Stimulated activated CD4-positive, alpha-beta T cell treated with anti-CD3 and anti-CD28 coated beads, Interleukin-15, amount 100 ng/mL, for 48 hours (primary cell): Measurements from ENCODE around the gene IL17RB.

ENCODE experiments used
- DNase-seq, 2 donors: peaks; one replicate each; pipeline ENCODE4 v3.0.0-alpha.2; 2020; ENCODE audit warnings: low read depth in 2 of 2

The IL17RB gene

GRCh38 chr3:53859178-53859577 lies 12.8 kb downstream of the IL17RB start:
- no peak for DNase-seq

GRCh38 chr3:53860196-53860595 lies 13.8 kb downstream of the IL17RB start:
- DNase-seq = no peak

- no peak for DNase-seq
Observed at GRCh38 chr3:53862241-53862640, 15.9 kb downstream of the IL17RB start.

GRCh38 chr3:53863145-53863544 lies 16.8 kb downstream of the IL17RB start:
- no peak for DNase-seq

GRCh38 chr3:53865732-53866499 lies 19.5 kb downstream of the IL17RB start:
- no peak for DNase-seq

- DNase-seq = no peak
Observed at GRCh38 chr3:53880396-53881345, 34.3 kb downstream of the IL17RB start.

GRCh38 chr3:53881691-53882593 lies 35.6 kb downstream of the IL17RB start, which contains the start of gene ACTR8:
Gene ACTR8 (minus strand): TSS chr3:53882152. CDS start chr3:53882101, 51 bp downstream.
- DNase-seq = peak; percentile 58 to 73

- DNase-seq = no peak
Observed at GRCh38 chr3:53883008-53883407, 36.6 kb downstream of the IL17RB start.

- no peak for DNase-seq
Observed at GRCh38 chr3:53884623-53885022, 38.3 kb downstream of the IL17RB start.

GRCh38 chr3:53885239-53885638 lies 38.9 kb downstream of the IL17RB start:
- no peak for DNase-seq

GRCh38 chr3:53887446-53887845 lies 41.1 kb downstream of the IL17RB start:
- no peak for DNase-seq

- no peak for DNase-seq
Observed at GRCh38 chr3:53888232-53888631, 41.9 kb downstream of the IL17RB start.

GRCh38 chr3:53890726-53891475 lies 44.5 kb downstream of the IL17RB start:
- DNase-seq = peak in 1 of 2 donors; percentile 19

- peak; percentile 95 for DNase-seq
Observed at GRCh38 chr3:53891497-53892285, 45.3 kb downstream of the IL17RB start, which contains the start of gene SELENOK. Gene SELENOK (minus strand): TSS chr3:53891859.

GRCh38 chr3:53892286-53892637 lies 45.9 kb downstream of the IL17RB start:
- no peak for DNase-seq

GRCh38 chr3:53899750-53900149 lies 53.4 kb downstream of the IL17RB start:
- no peak for DNase-seq

- DNase-seq = no peak
Observed at GRCh38 chr3:53900666-53901331, 54.4 kb downstream of the IL17RB start.

GRCh38 chr3:53902067-53902466 lies 55.7 kb downstream of the IL17RB start:
- no peak for DNase-seq

- no peak for DNase-seq
Observed at GRCh38 chr3:53902711-53903110, 56.3 kb downstream of the IL17RB start.
